Mesenchymal stem cell (in vitro differentiated cells and primary cell): ENCODE measurements around the gene PRKCA.

Experiments used
- DNase-seq: peaks from one replicate; pipeline ENCODE4 v3.0.0-alpha.2; 2013
- H2AFZ ChIP-seq: one replicate; pipeline ENCODE4 v1.6.1; 2013; ENCODE audit warnings: low read depth, mild to moderate bottlenecking, control low read depth, inconsistent platforms, low read length, moderate library complexity
- H2AK5ac ChIP-seq: 2 replicates; pipeline ENCODE4 v1.6.1; 2013; ENCODE audit warnings: low read length, moderate library complexity, mild to moderate bottlenecking, inconsistent platforms; ENCODE audit not compliant: severe bottlenecking
- H2BK120ac ChIP-seq: one replicate; pipeline ENCODE4 v1.6.1; 2013; ENCODE audit warnings: low read depth, mild to moderate bottlenecking, inconsistent platforms, low read length, moderate library complexity
- H2BK12ac ChIP-seq, 2 experiments: one replicate each; pipeline ENCODE4 v1.6.1; 2013; ENCODE audit warnings: inconsistent platforms in 2 of 2, low read length in 2 of 2, mild to moderate bottlenecking in 2 of 2, moderate library complexity in 2 of 2, control low read depth in 1 of 2
- H2BK15ac ChIP-seq: one replicate; pipeline ENCODE4 v1.6.1; 2013; ENCODE audit warnings: mild to moderate bottlenecking, low read depth, inconsistent platforms; ENCODE audit not compliant: poor library complexity, severe bottlenecking
- H2BK5ac ChIP-seq: 2 replicates; pipeline ENCODE4 v1.6.1; 2013; ENCODE audit warnings: low read depth, mild to moderate bottlenecking, low read length, control low read depth, inconsistent platforms; ENCODE audit not compliant: poor library complexity, severe bottlenecking
- H3K14ac ChIP-seq, 2 experiments: one replicate each; pipeline ENCODE4 v1.6.1; 2013; ENCODE audit warnings: inconsistent platforms in 2 of 2, low read length in 2 of 2, control low read depth in 1 of 2, mild to moderate bottlenecking in 1 of 2, moderate library complexity in 1 of 2
- H3K18ac ChIP-seq, 2 experiments: one replicate each; pipeline ENCODE4 v1.6.1; 2013; ENCODE audit warnings: inconsistent platforms in 2 of 2, low read length in 2 of 2, control low read depth in 1 of 2, low read depth in 1 of 2, mild to moderate bottlenecking in 1 of 2
- H3K23ac ChIP-seq, 2 experiments: one replicate each; pipeline ENCODE4 v1.6.1; 2013; ENCODE audit warnings: inconsistent platforms in 2 of 2, low read length in 2 of 2, mild to moderate bottlenecking in 2 of 2, moderate library complexity in 2 of 2, control low read depth in 1 of 2
- H3K27ac ChIP-seq: 2 replicates; pipeline ENCODE4 v1.5.1; 2013; ENCODE audit warnings: mild to moderate bottlenecking, moderate library complexity, low read length, control low read depth, inconsistent platforms; ENCODE audit not compliant: poor library complexity, severe bottlenecking
- H3K27me3 ChIP-seq, 2 experiments: 2 replicates each; pipeline versions ENCODE4 v1.6.1 to v1.7.0; 2013; ENCODE audit warnings: low read length in 2 of 2, mild to moderate bottlenecking in 2 of 2, moderate library complexity in 2 of 2, control low read depth in 1 of 2, inconsistent platforms in 1 of 2; ENCODE audit not compliant: control insufficient read depth in 1 of 2, insufficient read depth in 1 of 2
- H3K36me3 ChIP-seq, 2 experiments: 2 replicates each; pipeline versions ENCODE4 v1.6.1 to v1.7.0; 2013; ENCODE audit warnings: low read length in 2 of 2, control low read depth in 1 of 2, inconsistent platforms in 1 of 2, low read depth in 1 of 2, mild to moderate bottlenecking in 1 of 2; ENCODE audit not compliant: insufficient read depth in 2 of 2, control insufficient read depth in 1 of 2
- H3K4ac ChIP-seq, 2 experiments: one replicate each; pipeline ENCODE4 v1.6.1; 2013; ENCODE audit warnings: inconsistent platforms in 2 of 2, low read length in 2 of 2, mild to moderate bottlenecking in 2 of 2, moderate library complexity in 2 of 2, control low read depth in 1 of 2, low read depth in 1 of 2
- H3K4me1 ChIP-seq: 2 replicates; pipeline ENCODE4 v1.6.1; 2013; ENCODE audit warnings: low read depth, low read length, control low read depth; ENCODE audit not compliant: control insufficient read depth, insufficient read depth
- H3K4me2 ChIP-seq: 2 replicates; pipeline ENCODE4 v1.6.1; 2013; ENCODE audit warnings: low read length, mild to moderate bottlenecking, inconsistent platforms; ENCODE audit not compliant: poor library complexity, severe bottlenecking
- H3K4me3 ChIP-seq, 2 experiments: 2 replicates each; pipeline versions ENCODE4 v1.5.1 to v1.7.0; 2013; ENCODE audit warnings: low read length in 2 of 2, mild to moderate bottlenecking in 2 of 2, control low read depth in 1 of 2, low read depth in 1 of 2; ENCODE audit not compliant: insufficient read depth in 1 of 2
- H3K79me1 ChIP-seq: replicated peaks from 2 replicates; pipeline ENCODE4 v1.6.1; 2013; ENCODE audit warnings: mild to moderate bottlenecking, control low read depth, low read length, inconsistent platforms; ENCODE audit not compliant: poor library complexity, severe bottlenecking
- H3K9ac ChIP-seq: 2 replicates; pipeline ENCODE4 v1.7.0; 2013; ENCODE audit warnings: mild to moderate bottlenecking, low read length, moderate library complexity
- H3K9me3 ChIP-seq: 2 replicates; pipeline ENCODE4 v1.7.0; 2013; ENCODE audit warnings: mild to moderate bottlenecking, low read length; ENCODE audit not compliant: control insufficient read depth
- H4K8ac ChIP-seq: one replicate; pipeline ENCODE4 v1.6.1; 2013; ENCODE audit warnings: inconsistent platforms, mild to moderate bottlenecking, low read length, moderate library complexity
- H4K91ac ChIP-seq: one replicate; pipeline ENCODE4 v1.6.1; 2013; ENCODE audit warnings: mild to moderate bottlenecking, low read length, inconsistent platforms
- WGBS: methylation state at CpG from one replicate; pipeline ENCODE4 v1.1.7; 2013; ENCODE audit warnings: mixed read lengths; 5-methylcytosine and 5-hydroxymethylcytosine counted together

Gene PRKCA

GRCh38 chr17:66822009-66822408, 519.6 kb downstream of the PRKCA start:
- Histone ChIP-seq H3K27me3 (peaks cover 29 to 47% of the 10 kb centered on the region in 2 experiments), H3K18ac (no peak overlapping the region), H3K4me2 (no peak overlapping the region), H3K14ac (no peak overlapping the region), H3K9ac (no peak overlapping the region), H2AK5ac (no peak overlapping the region), H3K4me3 (no peak overlapping the region), H4K8ac (no peak overlapping the region), H2BK12ac (no peak overlapping the region), H2BK5ac (no peak overlapping the region), H3K23ac (no peak overlapping the region), H4K91ac (no peak overlapping the region), H3K79me1 (no peaks in the 10 kb centered on the region), H3K36me3 (no peaks in the 10 kb centered on the region), H3K9me3 (peaks cover 12% of the 10 kb centered on the region), H3K4ac (no peak overlapping the region), H2BK120ac (no peak overlapping the region), H2AFZ (no peak overlapping the region), H3K4me1 (no peaks in the 10 kb centered on the region), H2BK15ac (no peak overlapping the region), H3K27ac (no peak overlapping the region)
- WGBS: 50% methylated on average over 4 of the region's 8 CpGs
- DNase-seq: no peak

DNA sequence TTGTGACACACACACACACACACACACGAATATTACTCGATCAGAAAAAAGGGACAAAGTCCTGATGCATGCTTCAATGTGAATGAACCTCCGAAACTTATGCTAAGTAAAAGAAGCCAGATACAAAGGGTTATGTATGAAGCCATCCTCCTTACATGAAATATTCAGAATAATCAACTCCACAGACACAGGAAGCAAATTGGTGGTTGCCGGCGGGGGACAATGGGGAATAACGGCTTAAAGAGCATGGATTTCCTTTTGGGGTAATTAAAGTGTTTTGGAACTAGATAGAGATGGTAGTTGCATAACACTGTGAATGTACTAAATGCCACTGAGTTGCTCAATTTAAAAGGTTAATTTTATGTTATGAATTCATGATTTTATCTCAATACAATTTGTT, 524.4 kb downstream of the PRKCA start:
- no peak overlapping the region for H3K4ac ChIP-seq
- H3K14ac ChIP-seq: no peak overlapping the region
- peaks cover 3% of the 10 kb centered on the region for H3K4me1 ChIP-seq
- no peak overlapping the region for H3K4me2 ChIP-seq
- WGBS: 85% methylated on average over 6 of the region's 6 CpGs
- no peak overlapping the region for H3K18ac ChIP-seq
- H3K79me1 ChIP-seq: no peaks in the 10 kb centered on the region
- H4K8ac ChIP-seq: no peak overlapping the region
- H2BK5ac ChIP-seq: no peak overlapping the region
- no peak overlapping the region for H3K27ac ChIP-seq
- H3K36me3 ChIP-seq: no peaks in the 10 kb centered on the region
- H3K9ac ChIP-seq: no peak overlapping the region
- no peaks in the 10 kb centered on the region for H3K9me3 ChIP-seq
- H3K4me3 ChIP-seq: no peak overlapping the region
- no peak overlapping the region for H3K23ac ChIP-seq
- H3K27me3 ChIP-seq: peaks cover 35 to 64% of the 10 kb centered on the region in 2 experiments
- H2BK120ac ChIP-seq: no peak overlapping the region
- DNase-seq: no peak
- no peak overlapping the region for H2AFZ ChIP-seq
- H2BK15ac ChIP-seq: no peak overlapping the region
- H2BK12ac ChIP-seq: no peak overlapping the region
- no peak overlapping the region for H4K91ac ChIP-seq
- H2AK5ac ChIP-seq: no peak overlapping the region

DNA sequence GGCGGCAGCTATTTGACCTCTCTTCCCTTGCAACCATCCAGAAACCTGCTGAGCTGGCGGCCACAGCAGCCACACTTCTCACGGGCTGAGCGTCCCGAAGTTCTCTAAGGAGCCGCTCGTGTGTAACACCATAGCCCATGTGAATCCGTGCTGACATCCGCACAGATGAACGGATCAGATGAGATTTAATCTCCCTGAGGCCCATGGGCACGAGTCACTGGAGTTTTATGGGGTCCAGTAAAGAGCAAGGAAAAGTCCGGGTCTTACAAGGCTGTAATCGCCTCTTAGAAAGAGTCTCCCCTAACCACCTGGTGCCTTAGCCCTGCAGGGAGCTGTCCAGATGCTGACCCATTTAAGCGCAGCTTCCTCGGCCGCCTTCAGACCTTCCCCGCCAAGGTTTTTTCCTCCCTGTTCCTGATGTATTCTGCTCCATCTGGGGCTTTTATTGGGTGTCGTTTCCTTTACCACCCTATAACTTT, 527.0 kb downstream of the PRKCA start:
- H3K23ac ChIP-seq: no peak overlapping the region
- H3K27ac ChIP-seq: no peak overlapping the region
- no peak overlapping the region for H3K4me2 ChIP-seq
- H3K4ac ChIP-seq: no peak overlapping the region
- H3K9me3 ChIP-seq: no peaks in the 10 kb centered on the region
- no peak overlapping the region for H3K14ac ChIP-seq
- peaks cover 54 to 75% of the 10 kb centered on the region in 2 experiments for H3K27me3 ChIP-seq
- no peak overlapping the region for H2BK120ac ChIP-seq
- H3K36me3 ChIP-seq: no peaks in the 10 kb centered on the region
- H3K79me1 ChIP-seq: no peaks in the 10 kb centered on the region
- no peak overlapping the region for H4K91ac ChIP-seq
- H2BK5ac ChIP-seq: no peak overlapping the region
- H3K9ac ChIP-seq: no peak overlapping the region
- WGBS: 7% methylated on average over 18 of the region's 18 CpGs
- no peak overlapping the region for H2AK5ac ChIP-seq
- DNase-seq: peak; percentile 73
- H2BK15ac ChIP-seq: no peak overlapping the region
- H2BK12ac ChIP-seq: no peak overlapping the region
- H4K8ac ChIP-seq: no peak overlapping the region
- peaks cover 3% of the 10 kb centered on the region for H3K4me1 ChIP-seq
- no peak overlapping the region for H3K4me3 ChIP-seq
- no peak overlapping the region for H3K18ac ChIP-seq
- H2AFZ ChIP-seq: no peak overlapping the region

- no peak overlapping the region for H2BK15ac ChIP-seq
- no peak overlapping the region for H3K9ac ChIP-seq
- H3K36me3 ChIP-seq: no peaks in the 10 kb centered on the region
- no peak overlapping the region for H3K18ac ChIP-seq
- no peak overlapping the region for H3K4me2 ChIP-seq
- DNase-seq: no peak
- H3K79me1 ChIP-seq: no peaks in the 10 kb centered on the region
- H2AFZ ChIP-seq: no peak overlapping the region
- no peak overlapping the region for H2BK120ac ChIP-seq
- H3K4me1 ChIP-seq: peaks cover 6% of the 10 kb centered on the region
- H2BK5ac ChIP-seq: no peak overlapping the region
- H2AK5ac ChIP-seq: no peak overlapping the region
- H3K27ac ChIP-seq: no peak overlapping the region
- WGBS: 40% methylated on average over 9 of the region's 10 CpGs
- no peak overlapping the region for H4K8ac ChIP-seq
- H3K14ac ChIP-seq: no peak overlapping the region
- H4K91ac ChIP-seq: no peak overlapping the region
- H3K4me3 ChIP-seq: no peak overlapping the region
- no peak overlapping the region for H2BK12ac ChIP-seq
- H3K23ac ChIP-seq: no peak overlapping the region
- H3K4ac ChIP-seq: no peak overlapping the region
- H3K9me3 ChIP-seq: no peaks in the 10 kb centered on the region
- peaks cover 54 to 76% of the 10 kb centered on the region in 2 experiments for H3K27me3 ChIP-seq
Observed at GRCh38 chr17:66829883-66830282, 527.5 kb downstream of the PRKCA start.
